ENCODE results near the gene DOCK2. TPM values are rescaled to one million over a fixed set of nuclear protein-coding genes. Genes with fewer than 3 reads are reported as not detected.
"Not testable (repeated sequence)": the region's sequence is repeated elsewhere in the genome, so short reads cannot be mapped to it uniquely, and the experiment has no call there.

Gene DOCK2
- total RNA-seq, 1 donor from 2014 or later: 4.6 TPM

GRCh38 chr5:169833681-169834292 lies 196.7 kb downstream of the DOCK2 start:
- intact Hi-C loops (cut with DNase I): not testable (repeated sequence)

GRCh38 chr5:169834540-169834939 lies 197.5 kb downstream of the DOCK2 start:
- DNase-seq (ENCODE audit: low spot score); intact Hi-C loops (cut with DNase I): not testable (repeated sequence)

More at GRCh38 chr5:169833681-169834292, 196.7 kb downstream of the DOCK2 start:
- not testable (repeated sequence) for DNase-seq (ENCODE audit: low spot score)

- DNase-seq (ENCODE audit: low spot score): no peak
- intact Hi-C loops (cut with DNase I): no loop called here
Observed at GRCh38 chr5:169836835-169837536, 199.9 kb downstream of the DOCK2 start.

GRCh38 chr5:169837686-169838085 lies 200.6 kb downstream of the DOCK2 start:
- DNase-seq (ENCODE audit: low spot score): no peak
- intact Hi-C loops (cut with DNase I): no loop called here

GRCh38 chr5:169838688-169839087 lies 201.6 kb downstream of the DOCK2 start:
- intact Hi-C loops (cut with DNase I): no loop called here
- DNase-seq (ENCODE audit: low spot score): no peak

- DNase-seq (ENCODE audit: low spot score): no peak
- intact Hi-C loops (cut with DNase I): no loop called here
Observed at GRCh38 chr5:169840405-169840804, 203.3 kb downstream of the DOCK2 start.

GRCh38 chr5:169842699-169843098 lies 205.6 kb downstream of the DOCK2 start:
- no peak for DNase-seq (ENCODE audit: low spot score)
- intact Hi-C loops (cut with DNase I): no loop called here

GRCh38 chr5:169847519-169847918 lies 210.4 kb downstream of the DOCK2 start:
- intact Hi-C loops (cut with DNase I): no loop called here
- no peak for DNase-seq (ENCODE audit: low spot score)

- DNase-seq (ENCODE audit: low spot score): no peak
- intact Hi-C loops (cut with DNase I): no loop called here
Observed at GRCh38 chr5:169848271-169848670, 211.2 kb downstream of the DOCK2 start.

GRCh38 chr5:169848792-169849191 lies 211.7 kb downstream of the DOCK2 start:
- DNase-seq (ENCODE audit: low spot score): no peak
- intact Hi-C loops (cut with DNase I): no loop called here

GRCh38 chr5:169850409-169850808 lies 213.3 kb downstream of the DOCK2 start:
- intact Hi-C loops (cut with DNase I): no loop called here

GRCh38 chr5:169851321-169851850 lies 214.3 kb downstream of the DOCK2 start:
- no peak for DNase-seq (ENCODE audit: low spot score)
- intact Hi-C loops (cut with DNase I): no loop called here

More at GRCh38 chr5:169850409-169850808, 213.3 kb downstream of the DOCK2 start:
- DNase-seq (ENCODE audit: low spot score): no peak

- intact Hi-C loops (cut with DNase I): no loop called here
- DNase-seq (ENCODE audit: low spot score): no peak
Observed at GRCh38 chr5:169856571-169856970, 219.5 kb downstream of the DOCK2 start.

- DNase-seq (ENCODE audit: low spot score): no peak
- intact Hi-C loops (cut with DNase I): no loop called here
Observed at GRCh38 chr5:169860585-169860984, 223.5 kb downstream of the DOCK2 start.

GRCh38 chr5:169861433-169861832 lies 224.4 kb downstream of the DOCK2 start:
- no peak for DNase-seq (ENCODE audit: low spot score)
- intact Hi-C loops (cut with DNase I): no loop called here

- no peak for DNase-seq (ENCODE audit: low spot score)
- intact Hi-C loops (cut with DNase I): no loop called here
Observed at GRCh38 chr5:169861934-169862333, 224.9 kb downstream of the DOCK2 start.

GRCh38 chr5:169862391-169862811 lies 225.3 kb downstream of the DOCK2 start:
- intact Hi-C loops (cut with DNase I): no loop called here
- no peak for DNase-seq (ENCODE audit: low spot score)

GRCh38 chr5:169864483-169864882 lies 227.4 kb downstream of the DOCK2 start:
- DNase-seq (ENCODE audit: low spot score): no peak
- intact Hi-C loops (cut with DNase I): no loop called here

- DNase-seq (ENCODE audit: low spot score): no peak
- intact Hi-C loops (cut with DNase I): no loop called here
Observed at GRCh38 chr5:169867347-169867746, 230.3 kb downstream of the DOCK2 start.

- no peak for DNase-seq (ENCODE audit: low spot score)
- intact Hi-C loops (cut with DNase I): no loop called here
Observed at GRCh38 chr5:169869066-169869465, 232.0 kb downstream of the DOCK2 start.

- DNase-seq (ENCODE audit: low spot score): no peak
- intact Hi-C loops (cut with DNase I): no loop called here
Observed at GRCh38 chr5:169870211-169870610, 233.1 kb downstream of the DOCK2 start.
